Neural crest cell (in vitro differentiated cells): Measurements from ENCODE around the gene ANXA11. TPM values are rescaled to one million over a fixed set of nuclear protein-coding genes. Genes with fewer than 3 reads are reported as not detected.
A peak's percentile ranks its signal among the peaks of the same experiment; 100 is the strongest.
"Not testable (repeated sequence)": the region's sequence is repeated elsewhere in the genome, so short reads cannot be mapped to it uniquely, and the experiment has no call there.

ENCODE experiments used
- DNase-seq: peaks from one replicate; pipeline ENCODE4 v3.0.0; 2021; ENCODE audit warnings: low read depth, mixed read lengths, low spot score
- H3K27ac Mint-ChIP-seq: one replicate; pipeline ENCODE4 v1.8.0; 2021; ENCODE audit warnings: mild to moderate bottlenecking, mixed read lengths; ENCODE audit not compliant: unreplicated experiment
- H3K27me3 Mint-ChIP-seq: 2 replicates; pipeline ENCODE4 v1.8.0; 2021; ENCODE audit warnings: low read depth, mild to moderate bottlenecking, mixed read lengths
- H3K36me3 Mint-ChIP-seq: 2 replicates; pipeline ENCODE4 v1.8.0; 2021; ENCODE audit warnings: low read depth, mild to moderate bottlenecking, mixed read lengths
- H3K4me1 Mint-ChIP-seq: 2 replicates; pipeline ENCODE4 v1.8.0; 2021; ENCODE audit warnings: mixed read lengths
- H3K4me3 Mint-ChIP-seq: one replicate; pipeline ENCODE4 v1.8.0; 2021; ENCODE audit warnings: mild to moderate bottlenecking, mixed read lengths
- H3K9me3 Mint-ChIP-seq: 2 replicates; pipeline ENCODE4 v1.8.0; 2021; ENCODE audit warnings: mixed read lengths
- total RNA-seq: library from RNA; stranded (reverse); gene quantifications from 2 replicates; pipeline ENCODE4 v1.2.1, GENCODE V29; 2021
- TF ChIP-seq, protein P1 (sequence below): fragments of 200-600 bp; sonication (generic); conservative IDR thresholded peaks from 2 replicates; pipeline ENCODE4 v1.5.0; 2021; ENCODE audit warnings: antibody characterized with exemption, mild to moderate bottlenecking

Gene ANXA11
- total RNA-seq, 1 donor from 2014 or later, result 25.7 TPM

DNA sequence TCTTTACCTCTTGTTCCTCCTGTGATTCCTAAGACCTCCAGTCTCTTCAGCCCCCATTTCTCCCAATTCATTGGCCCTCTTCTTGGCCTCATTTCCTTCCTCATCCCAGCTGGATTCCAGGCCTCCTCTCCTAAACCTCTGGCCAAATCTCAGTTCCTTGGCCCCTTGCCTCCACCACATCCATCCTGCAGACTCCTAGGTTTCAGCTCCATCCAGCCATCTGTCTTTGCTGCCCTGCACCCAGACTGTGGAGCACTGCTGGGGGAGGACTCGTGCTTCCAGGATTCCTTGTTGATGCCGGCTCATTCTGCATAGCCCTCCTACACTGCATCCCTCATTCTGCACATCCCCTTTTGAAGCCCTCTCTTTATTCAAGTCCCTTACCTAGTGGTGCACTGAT lies 66.1 kb downstream of the ANXA11 start:
- Mint-ChIP-seq H3K27ac (peak overlapping the region; percentile 57), H3K4me3 (no peak overlapping the region), H3K9me3 (no peaks in the 10 kb centered on the region), H3K27me3 (peaks cover 5% of the 10 kb centered on the region), H3K4me1 (peaks cover 39% of the 10 kb centered on the region), H3K36me3 (no peaks in the 10 kb centered on the region)
- no peak for DNase-seq
- TF ChIP-seq, protein P1, sequence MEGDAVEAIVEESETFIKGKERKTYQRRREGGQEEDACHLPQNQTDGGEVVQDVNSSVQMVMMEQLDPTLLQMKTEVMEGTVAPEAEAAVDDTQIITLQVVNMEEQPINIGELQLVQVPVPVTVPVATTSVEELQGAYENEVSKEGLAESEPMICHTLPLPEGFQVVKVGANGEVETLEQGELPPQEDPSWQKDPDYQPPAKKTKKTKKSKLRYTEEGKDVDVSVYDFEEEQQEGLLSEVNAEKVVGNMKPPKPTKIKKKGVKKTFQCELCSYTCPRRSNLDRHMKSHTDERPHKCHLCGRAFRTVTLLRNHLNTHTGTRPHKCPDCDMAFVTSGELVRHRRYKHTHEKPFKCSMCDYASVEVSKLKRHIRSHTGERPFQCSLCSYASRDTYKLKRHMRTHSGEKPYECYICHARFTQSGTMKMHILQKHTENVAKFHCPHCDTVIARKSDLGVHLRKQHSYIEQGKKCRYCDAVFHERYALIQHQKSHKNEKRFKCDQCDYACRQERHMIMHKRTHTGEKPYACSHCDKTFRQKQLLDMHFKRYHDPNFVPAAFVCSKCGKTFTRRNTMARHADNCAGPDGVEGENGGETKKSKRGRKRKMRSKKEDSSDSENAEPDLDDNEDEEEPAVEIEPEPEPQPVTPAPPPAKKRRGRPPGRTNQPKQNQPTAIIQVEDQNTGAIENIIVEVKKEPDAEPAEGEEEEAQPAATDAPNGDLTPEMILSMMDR, result no peak

DNA sequence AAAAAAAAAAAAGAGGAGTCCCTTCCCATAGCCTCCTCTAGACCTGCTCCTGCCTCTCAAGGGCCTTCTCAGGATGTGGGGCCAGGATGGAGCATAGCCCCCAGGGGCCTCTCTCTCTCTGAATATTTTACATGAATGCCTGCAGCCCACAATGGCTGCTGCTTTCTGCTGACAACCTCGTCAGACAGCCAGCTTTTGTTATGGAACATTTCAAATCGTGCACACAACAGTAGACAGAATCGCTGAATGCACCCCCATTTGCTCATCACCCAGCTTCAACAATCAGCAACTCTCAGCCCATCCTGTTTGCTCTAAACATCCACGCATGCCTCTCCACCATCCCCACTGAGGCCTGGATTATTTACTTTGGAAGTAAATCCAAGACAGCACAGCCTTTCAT lies 67.4 kb downstream of the ANXA11 start:
- Mint-ChIP-seq H3K4me1 (peaks cover 40% of the 10 kb centered on the region), H3K27me3 (peaks cover 17% of the 10 kb centered on the region), H3K36me3 (no peaks in the 10 kb centered on the region), H3K27ac (peak overlapping the region; percentile 72), H3K4me3 (peak overlapping the region; percentile 31), H3K9me3 (no peaks in the 10 kb centered on the region)
- TF ChIP-seq, protein P1, result no peak
- DNase-seq, result no peak

DNA sequence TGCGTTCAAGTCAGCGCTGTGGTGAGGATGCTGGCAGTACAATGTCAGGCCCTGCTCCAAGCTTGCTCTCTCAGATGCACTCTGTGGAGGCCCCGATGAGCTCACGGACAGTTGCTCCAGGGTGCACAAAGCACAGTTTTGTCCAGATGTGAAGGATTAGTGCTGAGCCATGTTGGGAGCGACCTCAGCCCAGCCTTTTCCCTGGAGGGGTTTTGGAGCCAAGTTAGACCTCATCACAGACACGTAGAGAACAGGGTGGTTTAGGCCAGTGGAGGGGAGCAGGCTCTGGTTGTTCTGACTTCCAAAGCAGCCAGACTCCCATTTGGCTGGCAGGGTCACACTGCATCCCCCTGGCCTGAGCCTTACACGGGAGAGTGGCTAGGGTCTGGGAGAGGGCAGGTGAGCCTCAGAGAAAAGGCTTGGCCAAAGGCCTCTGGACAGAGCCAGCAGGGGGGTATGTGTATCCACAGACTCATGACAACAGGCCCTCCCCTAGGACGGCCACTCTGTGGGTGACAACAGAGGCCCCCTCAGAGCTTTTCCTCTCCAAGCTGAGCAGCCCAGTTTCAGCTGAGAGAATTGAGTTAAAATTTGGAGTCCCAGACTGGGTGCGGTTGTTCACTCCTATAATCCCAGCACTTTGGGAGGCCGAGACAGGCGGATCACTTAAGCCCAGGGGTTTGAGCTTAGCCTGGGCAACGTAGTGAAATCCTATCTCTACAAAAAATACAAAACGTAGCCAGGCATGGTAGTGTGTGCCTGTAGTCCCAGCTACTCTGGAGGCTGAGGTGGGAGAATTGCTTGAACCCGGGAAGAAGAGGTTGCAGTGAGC lies 68.1 kb downstream of the ANXA11 start:
- Mint-ChIP-seq H3K36me3 (no peaks in the 10 kb centered on the region), H3K9me3 (no peaks in the 10 kb centered on the region), H3K27me3 (peaks cover 21% of the 10 kb centered on the region), H3K4me3 (peak overlapping the region; percentile 49), H3K27ac (peak overlapping the region; percentile 78), H3K4me1 (peaks cover 43% of the 10 kb centered on the region)
- TF ChIP-seq, protein P1, result no peak
- DNase-seq, result no peak

DNA sequence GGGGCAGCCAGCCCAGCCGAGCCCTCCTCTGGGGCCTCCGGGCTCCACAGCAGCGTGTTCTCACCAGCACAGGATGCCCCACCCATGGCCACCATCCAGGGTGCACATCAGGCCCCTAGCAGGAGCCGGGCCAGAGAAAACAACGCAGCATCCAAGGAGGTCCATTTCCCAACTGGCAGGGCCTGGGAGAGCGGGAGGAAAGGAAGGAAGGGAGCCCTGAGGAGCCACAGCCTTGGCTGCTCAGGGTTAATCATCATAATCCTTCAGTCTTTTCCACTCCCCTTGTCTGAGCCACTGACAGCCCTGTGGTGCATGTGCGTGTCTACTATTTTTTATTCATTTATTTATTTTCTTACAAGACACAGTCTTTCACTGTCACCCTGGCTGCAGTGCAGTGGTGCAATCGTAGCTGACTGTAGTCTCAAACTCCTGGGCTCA lies 69.2 kb downstream of the ANXA11 start:
- TF ChIP-seq, protein P1, result no peak
- H3K4me1 Mint-ChIP-seq, result peaks cover 47% of the 10 kb centered on the region
- no peaks in the 10 kb centered on the region for H3K9me3 Mint-ChIP-seq
- no peak overlapping the region for H3K4me3 Mint-ChIP-seq
- no peak for DNase-seq
- no peaks in the 10 kb centered on the region for H3K36me3 Mint-ChIP-seq
- peaks cover 32% of the 10 kb centered on the region for H3K27me3 Mint-ChIP-seq
- H3K27ac Mint-ChIP-seq, result no peak overlapping the region

DNA sequence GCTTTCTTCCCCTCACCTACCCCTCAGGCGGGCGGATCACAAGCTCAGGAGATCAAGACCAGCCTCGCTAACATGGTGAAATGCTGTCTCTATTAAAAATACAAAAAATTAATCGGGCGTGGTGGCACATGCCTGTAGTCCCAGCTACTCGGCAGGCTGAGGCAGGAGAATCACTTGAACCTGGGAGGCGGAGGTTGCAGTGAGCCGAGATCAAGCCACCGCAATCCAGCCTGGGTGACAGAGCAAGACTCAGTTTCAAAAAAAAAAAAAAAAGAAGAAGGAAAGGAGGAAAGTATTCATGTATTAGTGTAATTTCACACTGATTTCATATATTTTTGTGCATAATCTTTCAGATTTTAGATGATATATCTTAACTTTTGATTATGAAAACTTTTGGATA lies 71.7 kb downstream of the ANXA11 start:
- not testable (repeated sequence) for DNase-seq, H3K9me3 Mint-ChIP-seq, H3K27ac Mint-ChIP-seq, H3K36me3 Mint-ChIP-seq
- peak overlapping the region; percentile 73 for H3K4me3 Mint-ChIP-seq
- peaks cover 38% of the 10 kb centered on the region for H3K4me1 Mint-ChIP-seq
- peaks cover 35% of the 10 kb centered on the region for H3K27me3 Mint-ChIP-seq

DNA sequence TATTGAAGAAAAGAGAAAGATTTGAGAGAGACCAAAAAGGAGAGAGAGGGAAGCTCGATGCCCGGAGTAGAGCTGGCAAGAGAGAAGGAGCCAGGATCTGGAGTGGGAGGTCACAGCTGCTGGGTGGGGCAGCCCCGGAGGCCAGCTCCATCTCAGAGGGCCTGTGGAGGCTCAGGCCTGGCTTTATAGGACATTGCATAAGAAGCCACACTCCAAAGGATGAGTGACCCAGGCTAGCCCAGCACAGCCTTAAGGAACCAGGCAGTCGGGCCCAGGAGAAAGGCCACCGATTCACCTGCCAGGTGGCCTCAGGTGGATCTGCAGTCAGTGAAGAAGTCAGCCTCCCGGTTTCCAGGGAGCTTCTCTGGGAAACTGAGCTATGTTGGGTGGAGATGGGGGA lies 72.1 kb downstream of the ANXA11 start:
- no peak overlapping the region for H3K27ac Mint-ChIP-seq
- DNase-seq, result no peak
- no peaks in the 10 kb centered on the region for H3K9me3 Mint-ChIP-seq
- H3K36me3 Mint-ChIP-seq, result no peaks in the 10 kb centered on the region
- peaks cover 34% of the 10 kb centered on the region for H3K4me1 Mint-ChIP-seq
- peak overlapping the region; percentile 73 for H3K4me3 Mint-ChIP-seq
- TF ChIP-seq, protein P1, result no peak
- H3K27me3 Mint-ChIP-seq, result peaks cover 35% of the 10 kb centered on the region
